Hematopoietic multipotent progenitor cell (in vitro differentiated cells): ENCODE measurements around the gene HPS6. TPM values are rescaled to one million over a fixed set of nuclear protein-coding genes. Genes with fewer than 3 reads are reported as not detected.
"Not testable (repeated sequence)": the region's sequence is repeated elsewhere in the genome, so short reads cannot be mapped to it uniquely, and the experiment has no call there.

Source experiments
- DNase-seq, 3 donors: peaks; one replicate each; pipeline ENCODE4 v3.0.0-alpha.2; 2011 to 2015; ENCODE audit warnings: low read depth in 2 of 3, low spot score in 2 of 3
- total RNA-seq: library from RNA; depleted of rRNA; stranded (reverse); fragments of >200 nt; gene quantifications from one replicate; pipeline ENCODE4 v1.2.3, GENCODE V29; 2012

The HPS6 gene
- total RNA-seq, result 29.1 TPM

- DNase-seq, result peak; percentile 68 to 92 (median 90)
Observed at GRCh38 chr10:102064868-102065560, at the start of gene HPS6. TSS of gene HPS6 (plus strand) at chr10:102065349. CDS start at chr10:102065475, 126 bp downstream.

GRCh38 chr10:102016416-102016815 is 48.7 kb upstream of the HPS6 start:
- DNase-seq, result no peak

GRCh38 chr10:102017295-102017694 is 47.9 kb upstream of the HPS6 start:
- DNase-seq, result no peak

- no peak for DNase-seq
Observed at GRCh38 chr10:102020938-102021337, 44.2 kb upstream of the HPS6 start.

GRCh38 chr10:102024799-102025198 is 40.4 kb upstream of the HPS6 start:
- DNase-seq, result peak in 1 of 3 donors; percentile 17

- no peak for DNase-seq
Observed at GRCh38 chr10:102027261-102027660, 37.9 kb upstream of the HPS6 start.

- no peak for DNase-seq
Observed at GRCh38 chr10:102033787-102034186, 31.4 kb upstream of the HPS6 start.

GRCh38 chr10:102035807-102036206 is 29.3 kb upstream of the HPS6 start:
- not testable (repeated sequence) for DNase-seq

GRCh38 chr10:102038410-102038809 is 26.7 kb upstream of the HPS6 start:
- DNase-seq, result no peak

- DNase-seq, result no peak
Observed at GRCh38 chr10:102040305-102041050, 24.7 kb upstream of the HPS6 start.

GRCh38 chr10:102045292-102045691 is 19.9 kb upstream of the HPS6 start:
- DNase-seq, result no peak

GRCh38 chr10:102046095-102046494 is 19.1 kb upstream of the HPS6 start:
- DNase-seq, result no peak

- DNase-seq, result peak in 1 of 3 donors; percentile 45
Observed at GRCh38 chr10:102054881-102055646, 10.1 kb upstream of the HPS6 start.

- DNase-seq, result peak; percentile 76 to 97 (median 96)
Observed at GRCh38 chr10:102055647-102056419, 9.3 kb upstream of the HPS6 start, which contains the start of gene ARMH3. TSS of gene ARMH3 (minus strand) at chr10:102056173. CDS start at chr10:102040114, 16,059 bp downstream.

GRCh38 chr10:102059987-102060386 is 5.2 kb upstream of the HPS6 start:
- DNase-seq, result no peak

- peak in 1 of 3 donors; percentile 7 for DNase-seq
Observed at GRCh38 chr10:102064503-102064867, 664 bp upstream of the HPS6 start.

- DNase-seq, result no peak
Observed at GRCh38 chr10:102065561-102066398, 631 bp downstream of the HPS6 start.

- DNase-seq, result no peak
Observed at GRCh38 chr10:102066399-102067088, 1.4 kb downstream of the HPS6 start.
